ENCODE data around the gene SLC4A5.
"Not testable (repeated sequence)": the region's sequence is repeated elsewhere in the genome, so short reads cannot be mapped to it uniquely, and the experiment has no call there.

Gene SLC4A5

GRCh38 chr2:74264281-74264680 is 78.9 kb downstream of the SLC4A5 start:
- DNase-seq (ENCODE audit: low spot score), result no peak

- DNase-seq (ENCODE audit: low spot score), result no peak
Measured at GRCh38 chr2:74262681-74263080, 80.5 kb downstream of the SLC4A5 start.

GRCh38 chr2:74261204-74261864 is 81.9 kb downstream of the SLC4A5 start:
- DNase-seq (ENCODE audit: low spot score), result no peak

DNA sequence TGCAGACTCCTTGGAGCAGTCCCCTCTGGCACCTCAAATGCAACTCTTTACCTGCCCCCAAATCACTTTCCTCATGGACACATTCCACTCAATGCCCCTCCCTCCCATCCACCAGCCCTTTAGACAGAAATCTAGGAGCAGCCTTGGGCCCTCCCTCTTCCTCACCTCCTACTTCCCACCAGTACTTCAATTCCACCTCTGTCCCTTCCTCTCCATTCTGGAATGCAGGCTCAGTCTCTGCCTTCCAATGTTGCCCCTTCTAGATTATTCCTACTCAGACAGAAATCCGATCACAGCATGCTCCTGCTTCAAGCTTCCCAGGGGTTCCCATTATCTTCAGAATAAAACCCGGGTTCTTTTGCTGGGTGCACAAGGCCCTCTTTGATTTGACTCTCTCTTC is 82.7 kb downstream of the SLC4A5 start:
- no peak for DNase-seq (ENCODE audit: low spot score)

GRCh38 chr2:74259733-74260132 is 83.5 kb downstream of the SLC4A5 start:
- DNase-seq (ENCODE audit: low spot score), result no peak

- DNase-seq (ENCODE audit: low spot score), result no peak
Measured at GRCh38 chr2:74259191-74259590, 84.0 kb downstream of the SLC4A5 start.

DNA sequence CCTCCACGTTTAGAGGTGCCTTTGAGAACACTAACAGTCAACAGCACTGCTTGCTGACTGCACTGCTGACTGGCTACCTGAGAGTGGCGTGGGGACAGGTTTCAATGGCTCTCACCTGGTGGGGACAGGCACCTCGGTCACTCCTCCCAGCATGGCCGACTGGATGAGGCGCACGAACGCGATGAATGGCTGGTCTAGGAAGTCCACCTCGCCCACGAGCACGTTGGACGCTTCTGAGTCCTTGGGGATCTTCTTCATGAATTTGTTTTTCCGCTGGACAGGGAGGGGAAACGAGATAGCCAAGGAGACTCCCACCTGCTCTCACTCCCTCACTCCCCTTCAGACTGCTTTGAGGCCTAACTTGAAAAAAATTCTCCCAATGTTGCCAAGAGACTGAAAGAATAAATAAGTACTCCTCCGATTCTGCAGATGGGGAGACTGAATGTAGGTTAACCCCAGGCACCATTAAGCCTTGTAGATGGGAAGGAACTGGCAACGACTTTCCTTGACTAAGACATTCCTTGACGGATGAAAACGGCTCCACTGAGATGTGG is 87.5 kb downstream of the SLC4A5 start:
- DNase-seq (ENCODE audit: low spot score), result no peak

DNA sequence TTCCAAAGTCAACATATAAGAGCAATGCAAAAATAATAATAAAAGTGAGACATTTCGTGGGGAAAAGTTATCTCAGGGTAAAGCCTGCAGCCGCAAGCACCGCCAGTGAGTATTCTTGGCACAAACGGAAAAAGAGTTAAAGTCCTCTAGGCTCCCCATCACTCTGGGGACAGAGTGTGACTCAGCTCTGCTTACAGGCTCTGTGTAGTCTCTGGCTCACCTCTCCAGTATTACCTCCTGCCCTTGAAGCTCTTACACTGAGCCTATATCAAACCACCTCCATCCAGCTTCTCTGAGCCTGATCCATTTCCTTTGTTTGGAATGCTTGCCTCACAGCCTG is 89.3 kb downstream of the SLC4A5 start:
- DNase-seq (ENCODE audit: low spot score), result no peak

- no peak for DNase-seq (ENCODE audit: low spot score)
Measured at GRCh38 chr2:74253306-74253970, 89.8 kb downstream of the SLC4A5 start.

GRCh38 chr2:74252862-74253261 is 90.4 kb downstream of the SLC4A5 start:
- no peak for DNase-seq (ENCODE audit: low spot score)

DNA sequence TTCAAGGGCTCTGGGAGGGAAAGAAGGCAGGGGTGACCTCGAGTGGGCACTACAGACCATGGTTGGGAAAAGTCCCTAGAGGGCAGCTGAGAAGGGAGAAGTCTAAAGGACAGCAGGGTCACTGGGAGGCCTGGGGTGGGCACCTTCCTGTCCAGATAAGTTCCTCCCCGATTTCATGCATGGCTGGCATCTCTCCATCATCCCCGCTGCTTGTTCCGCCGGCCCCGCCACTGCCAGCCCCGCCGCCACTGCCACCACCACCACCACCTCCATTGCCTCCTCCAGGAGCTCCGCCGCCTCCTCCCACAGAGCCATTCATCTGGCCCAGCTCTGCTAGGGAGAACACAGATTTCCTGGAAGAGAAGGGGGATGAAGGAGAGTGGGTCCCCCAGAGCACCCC is 91.2 kb downstream of the SLC4A5 start:
- no peak for DNase-seq (ENCODE audit: low spot score)

GRCh38 chr2:74250189-74250631 is 93.0 kb downstream of the SLC4A5 start:
- DNase-seq (ENCODE audit: low spot score), result peak; percentile 56

GRCh38 chr2:74249406-74250122 is 93.7 kb downstream of the SLC4A5 start:
- DNase-seq (ENCODE audit: low spot score), result no peak

DNA sequence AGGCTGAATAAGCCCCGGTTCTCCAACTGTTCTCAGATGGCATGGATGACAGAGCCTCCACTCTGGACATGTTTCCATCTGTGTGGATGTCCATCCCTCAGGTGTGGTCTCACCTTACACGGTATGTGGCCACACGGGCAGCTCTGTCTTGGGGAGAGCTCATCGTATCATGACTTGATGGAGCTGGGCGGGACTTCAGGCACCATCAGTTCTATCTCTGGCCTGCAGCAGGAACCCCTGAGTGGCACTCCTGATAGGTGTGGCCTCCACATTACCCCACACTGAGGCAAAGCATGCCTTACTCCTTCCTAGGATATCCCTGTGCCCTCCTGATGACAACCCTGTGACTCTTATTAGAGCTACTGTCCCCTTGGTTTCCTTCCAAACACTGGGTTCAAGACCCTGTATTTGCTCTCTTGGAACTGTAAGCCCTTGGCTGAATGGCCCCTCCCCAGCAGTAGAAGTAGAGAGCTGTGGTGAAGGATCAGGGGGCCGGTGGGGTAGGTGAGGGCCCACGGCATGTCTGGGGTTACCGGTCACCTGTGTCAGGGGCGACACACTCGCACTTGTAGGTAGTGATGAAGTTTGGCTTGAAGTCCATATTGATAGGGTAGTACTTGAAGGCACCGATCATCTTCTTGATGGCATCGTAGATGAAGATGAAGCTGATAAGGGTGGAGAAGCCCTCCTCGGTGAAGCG is 96.6 kb downstream of the SLC4A5 start:
- no peak for DNase-seq (ENCODE audit: low spot score)

DNA sequence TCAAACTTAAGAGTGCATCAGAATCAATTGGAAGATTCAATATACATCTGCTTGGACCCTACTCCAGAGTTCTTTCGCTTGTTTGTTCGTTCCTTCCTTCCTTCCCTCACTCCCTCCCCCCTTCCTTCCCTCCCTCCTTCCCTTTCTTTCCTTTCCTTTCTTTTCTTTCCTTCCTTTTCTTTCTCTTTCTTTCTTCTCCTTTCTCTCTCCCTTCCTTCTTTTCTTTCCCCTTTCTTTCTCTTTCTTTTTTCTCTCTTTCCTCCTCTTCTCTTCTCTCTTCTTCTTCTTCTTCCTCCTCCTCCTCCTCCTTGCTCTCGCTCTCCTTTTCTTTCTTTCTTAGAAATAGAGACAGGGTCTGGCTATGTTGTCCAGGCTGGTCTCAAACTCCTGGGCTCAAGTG is 98.9 kb downstream of the SLC4A5 start:
- no peak for DNase-seq (ENCODE audit: low spot score)

- no peak for DNase-seq (ENCODE audit: low spot score)
Measured at GRCh38 chr2:74242354-74243071, 100.7 kb downstream of the SLC4A5 start.

GRCh38 chr2:74239346-74239745 is 103.9 kb downstream of the SLC4A5 start:
- DNase-seq (ENCODE audit: low spot score), result no peak

- DNase-seq (ENCODE audit: low spot score), result no peak
Measured at GRCh38 chr2:74238879-74239278, 104.3 kb downstream of the SLC4A5 start.

DNA sequence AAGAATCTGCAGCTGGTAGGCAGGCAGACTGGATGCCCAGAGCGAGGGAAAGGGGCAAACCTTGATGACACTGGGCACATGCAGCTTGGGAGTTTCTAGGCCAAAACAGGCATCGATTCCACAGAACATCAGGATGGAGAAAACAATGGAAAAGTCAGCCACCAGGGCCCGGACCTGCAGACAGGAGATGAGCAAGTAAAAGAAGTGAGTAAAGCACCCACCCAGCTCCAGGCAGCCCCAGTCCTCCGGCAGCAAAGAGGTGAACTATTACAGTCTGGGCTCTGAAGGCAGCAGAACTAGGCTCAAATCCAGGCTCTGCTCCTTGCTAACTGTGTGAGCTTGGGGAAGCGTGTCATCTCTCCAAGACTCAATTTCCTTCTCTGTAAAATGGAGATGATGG is 108.2 kb downstream of the SLC4A5 start:
- no peak for DNase-seq (ENCODE audit: low spot score)

- DNase-seq (ENCODE audit: low spot score), result no peak
Measured at GRCh38 chr2:74233648-74234047, 109.6 kb downstream of the SLC4A5 start.

GRCh38 chr2:74232426-74232825 is 110.8 kb downstream of the SLC4A5 start:
- DNase-seq (ENCODE audit: low spot score), result no peak

DNA sequence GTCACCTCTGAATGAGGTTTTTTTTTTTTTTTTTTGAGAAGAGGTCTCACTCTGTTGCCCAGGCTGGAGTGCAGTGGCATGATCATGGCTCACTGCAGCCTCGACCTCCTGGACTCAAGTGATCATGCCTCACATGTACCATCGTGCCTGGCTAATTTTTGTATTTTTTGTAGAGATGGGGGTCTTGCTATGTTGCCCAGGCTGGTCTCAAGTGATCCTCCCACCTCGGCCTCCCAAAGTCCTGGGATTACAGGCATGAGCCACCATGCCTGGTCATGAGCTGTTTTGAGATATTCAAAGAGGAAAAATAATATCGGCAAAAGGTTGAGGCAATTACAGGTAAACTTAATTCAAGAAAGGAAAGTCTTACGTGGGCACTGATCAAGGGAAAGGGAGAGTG is 113.4 kb downstream of the SLC4A5 start:
- not testable (repeated sequence) for DNase-seq (ENCODE audit: low spot score)
